Esophagus squamous epithelium (tissue), 4 donors: Measurements from ENCODE around the gene CECR2.

Source experiments
- POLR2A ChIP-seq, 4 donors: fragments of 450-650 bp; IDR thresholded peaks; one replicate each; pipeline ENCODE4 v1.6.1; 2017; ENCODE audit warnings: antibody characterized with exemption in 4 of 4, mild to moderate bottlenecking in 4 of 4, moderate library complexity in 3 of 4
- TF ChIP-seq, protein P1 (sequence below), 6 experiments: fragments of 450-650 bp in 4 of 6; fragments of 200-600 bp in 2 of 6; sonication (generic) in 2 of 6; IDR thresholded peaks; one replicate each; pipeline ENCODE4 v1.5.1; 2016 to 2019; ENCODE audit warnings: antibody characterized with exemption in 6 of 6, mild to moderate bottlenecking in 4 of 6, moderate library complexity in 4 of 6

DNA sequence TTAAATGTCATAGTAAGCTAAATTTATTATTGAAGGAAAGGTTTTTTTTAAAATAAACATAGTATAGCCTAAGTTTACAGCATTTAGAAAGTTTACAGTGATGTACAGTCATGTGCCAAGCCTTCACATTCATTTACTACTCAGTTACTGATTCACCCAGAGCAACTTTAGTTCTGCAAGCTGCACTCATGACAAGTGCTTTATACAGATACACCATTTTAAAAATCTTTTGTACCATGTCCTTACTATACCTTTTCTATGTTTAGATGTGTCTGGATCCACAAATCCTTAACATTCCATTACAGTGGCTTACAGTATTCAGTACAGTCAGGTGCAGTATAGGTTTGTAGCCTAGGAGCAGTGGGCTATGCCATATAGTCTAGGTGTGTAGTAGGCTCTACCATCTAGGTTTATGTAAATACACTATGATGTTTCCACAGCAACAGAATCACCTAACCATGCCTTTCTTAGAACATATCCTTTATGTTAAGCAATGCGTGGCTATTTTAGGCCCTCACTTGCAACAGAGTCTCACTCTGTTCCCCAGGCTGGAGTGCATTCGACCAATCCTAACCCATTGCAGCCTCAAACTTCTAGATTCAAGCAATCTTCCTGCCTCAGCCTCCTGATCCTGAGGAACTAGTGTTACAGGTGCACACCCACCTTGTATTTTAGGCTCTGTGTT, 114.6 kb downstream of the CECR2 start:
- no peak for TF ChIP-seq POLR2A (IDR thresholded peaks at IDR 0.05)
- TF ChIP-seq, protein P1, sequence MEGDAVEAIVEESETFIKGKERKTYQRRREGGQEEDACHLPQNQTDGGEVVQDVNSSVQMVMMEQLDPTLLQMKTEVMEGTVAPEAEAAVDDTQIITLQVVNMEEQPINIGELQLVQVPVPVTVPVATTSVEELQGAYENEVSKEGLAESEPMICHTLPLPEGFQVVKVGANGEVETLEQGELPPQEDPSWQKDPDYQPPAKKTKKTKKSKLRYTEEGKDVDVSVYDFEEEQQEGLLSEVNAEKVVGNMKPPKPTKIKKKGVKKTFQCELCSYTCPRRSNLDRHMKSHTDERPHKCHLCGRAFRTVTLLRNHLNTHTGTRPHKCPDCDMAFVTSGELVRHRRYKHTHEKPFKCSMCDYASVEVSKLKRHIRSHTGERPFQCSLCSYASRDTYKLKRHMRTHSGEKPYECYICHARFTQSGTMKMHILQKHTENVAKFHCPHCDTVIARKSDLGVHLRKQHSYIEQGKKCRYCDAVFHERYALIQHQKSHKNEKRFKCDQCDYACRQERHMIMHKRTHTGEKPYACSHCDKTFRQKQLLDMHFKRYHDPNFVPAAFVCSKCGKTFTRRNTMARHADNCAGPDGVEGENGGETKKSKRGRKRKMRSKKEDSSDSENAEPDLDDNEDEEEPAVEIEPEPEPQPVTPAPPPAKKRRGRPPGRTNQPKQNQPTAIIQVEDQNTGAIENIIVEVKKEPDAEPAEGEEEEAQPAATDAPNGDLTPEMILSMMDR (IDR thresholded peaks at IDR 0.05): no peak
